Measurements from ENCODE around the gene STX17. TPM values are rescaled to one million over a fixed set of nuclear protein-coding genes. Genes with fewer than 3 reads are reported as not detected.
"Not testable (repeated sequence)": the region's sequence is repeated elsewhere in the genome, so short reads cannot be mapped to it uniquely, and the experiment has no call there.

STX17 gene
- polyA plus RNA-seq, 2 of the 4 experiments (the other 2 are of a cell fraction): 14.3 to 24.6 TPM

GRCh38 chr9:99978221-99978620 lies 71.8 kb downstream of the STX17 start:
- no peak for ATAC-seq
- no peak for TF ChIP-seq HOXB13 (CRISPR knock-in tag; IDR thresholded peaks at IDR 0.05; ENCODE audit: low read depth)
- TF ChIP-seq SREBF2 (IDR thresholded peaks at IDR 0.05): no peak
- TF ChIP-seq, protein P1, sequence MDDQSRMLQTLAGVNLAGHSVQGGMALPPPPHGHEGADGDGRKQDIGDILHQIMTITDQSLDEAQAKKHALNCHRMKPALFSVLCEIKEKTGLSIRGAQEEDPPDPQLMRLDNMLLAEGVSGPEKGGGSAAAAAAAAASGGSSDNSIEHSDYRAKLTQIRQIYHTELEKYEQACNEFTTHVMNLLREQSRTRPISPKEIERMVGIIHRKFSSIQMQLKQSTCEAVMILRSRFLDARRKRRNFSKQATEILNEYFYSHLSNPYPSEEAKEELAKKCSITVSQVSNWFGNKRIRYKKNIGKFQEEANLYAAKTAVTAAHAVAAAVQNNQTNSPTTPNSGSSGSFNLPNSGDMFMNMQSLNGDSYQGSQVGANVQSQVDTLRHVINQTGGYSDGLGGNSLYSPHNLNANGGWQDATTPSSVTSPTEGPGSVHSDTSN (IDR thresholded peaks at IDR 0.05): no peak
- TF ChIP-seq EHF (CRISPR knock-in tag; IDR thresholded peaks at IDR 0.05): no peak
- TF ChIP-seq ZFP36 (IDR thresholded peaks at IDR 0.05; ENCODE audit: borderline replicate concordance, partially characterized antibody): no peak
- TF ChIP-seq, protein P2, sequence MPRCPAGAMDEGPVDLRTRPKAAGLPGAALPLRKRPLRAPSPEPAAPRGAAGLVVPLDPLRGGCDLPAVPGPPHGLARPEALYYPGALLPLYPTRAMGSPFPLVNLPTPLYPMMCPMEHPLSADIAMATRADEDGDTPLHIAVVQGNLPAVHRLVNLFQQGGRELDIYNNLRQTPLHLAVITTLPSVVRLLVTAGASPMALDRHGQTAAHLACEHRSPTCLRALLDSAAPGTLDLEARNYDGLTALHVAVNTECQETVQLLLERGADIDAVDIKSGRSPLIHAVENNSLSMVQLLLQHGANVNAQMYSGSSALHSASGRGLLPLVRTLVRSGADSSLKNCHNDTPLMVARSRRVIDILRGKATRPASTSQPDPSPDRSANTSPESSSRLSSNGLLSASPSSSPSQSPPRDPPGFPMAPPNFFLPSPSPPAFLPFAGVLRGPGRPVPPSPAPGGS (IDR thresholded peaks at IDR 0.05): no peak
- TF ChIP-seq TP53 (CRISPR knock-in tag; IDR thresholded peaks at IDR 0.05): no peak
- TF ChIP-seq FOSB (CRISPR knock-in tag; IDR thresholded peaks at IDR 0.05): no peak
- TF ChIP-seq BHLHE40 (IDR thresholded peaks at IDR 0.05; ENCODE audit: low read depth, low read length): no peak
- no peak for TF ChIP-seq NPAS2 (CRISPR knock-in tag; IDR thresholded peaks at IDR 0.05; ENCODE audit: borderline replicate concordance)
- no peak for TF ChIP-seq NR3C1 (IDR thresholded peaks at IDR 0.05)
- TF ChIP-seq CBX2 (IDR thresholded peaks at IDR 0.05; ENCODE audit: borderline replicate concordance, low read depth): no peak
- TF ChIP-seq NFE2L2 (conservative IDR thresholded peaks at IDR 0.05; ENCODE audit: low read length): no peak
- TF ChIP-seq POLR2AphosphoS2 (conservative IDR thresholded peaks at IDR 0.05; ENCODE audit: low read length): no peak
- no peak for TF ChIP-seq FOXS1 (CRISPR knock-in tag; IDR thresholded peaks at IDR 0.05)
- TF ChIP-seq RCOR1 (IDR thresholded peaks at IDR 0.05; ENCODE audit: low read depth, low read length): no peak
- no peak for TF ChIP-seq TFCP2L1 (CRISPR knock-in tag; IDR thresholded peaks at IDR 0.05)
- WGBS (ENCODE audit: missing lambda C conversion rate): 96% methylated on average over 1 of the region's 1 CpG
- FAIRE-seq: no peak
- Histone ChIP-seq H3K4me2 (no peak overlapping the region), H3K9me3 (no peaks in the 10 kb centered on the region), H3K4me1 (no peaks in the 10 kb centered on the region), H3K27ac (no peak overlapping the region), H3K4me3 (no peak overlapping the region)
- DNase-seq (ENCODE audit: low read depth in 1 of 2, low spot score in 1 of 2): no peak
- CTCF ChIA-PET: interaction anchor here (1.1 to 1.2 kb wide), 2 partner anchors 14 to 31 kb away, joined by 3 to 4 read pairs; no protein-coding TSS in a partner anchor
- POLR2A ChIA-PET: no interaction called here

DNA sequence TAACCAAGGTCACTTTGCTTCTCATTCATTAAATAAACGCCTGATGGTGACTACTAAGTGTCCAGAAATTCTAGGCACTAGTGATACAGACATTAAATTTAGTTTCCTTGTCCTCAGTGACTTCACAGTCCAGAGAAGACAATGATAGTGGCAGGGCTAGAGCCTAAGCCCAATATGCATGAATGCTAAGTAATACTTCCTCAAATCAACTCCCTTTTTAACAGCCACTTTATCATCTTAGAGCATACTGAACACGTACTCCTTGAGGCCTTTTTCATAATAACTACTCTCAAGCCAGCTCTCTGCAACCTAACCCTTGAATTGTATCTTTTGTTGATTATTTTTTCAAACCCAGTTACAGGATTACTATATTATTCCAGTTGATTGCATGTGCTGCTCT lies 74.1 kb downstream of the STX17 start:
- no peak for ATAC-seq
- DNase-seq (ENCODE audit: low read depth in 1 of 2, low spot score in 1 of 2): no peak
- CTCF ChIA-PET: interaction anchor here (1.3 kb wide), 2 partner anchors 9 to 758 kb away, joined by 3 to 6 read pairs; partner anchors contain the start of genes ALG2 and SEC61B
- Histone ChIP-seq H3K4me3 (no peak overlapping the region), H3K9me3 (no peaks in the 10 kb centered on the region), H3K4me1 (no peaks in the 10 kb centered on the region), H3K27ac (no peak overlapping the region), H3K4me2 (no peak overlapping the region)
- 73% methylated on average over 2 of the region's 2 CpGs for WGBS (ENCODE audit: missing lambda C conversion rate)
- TF ChIP-seq KDM5A (IDR thresholded peaks at IDR 0.05) (no peak), ESRRA (IDR thresholded peaks at IDR 0.05; ENCODE audit: borderline replicate concordance, low read length) (no peak), RAD21 (conservative IDR thresholded peaks at IDR 0.05 in 1 of 2, IDR thresholded peaks at IDR 0.05 in 1 of 2) (no peak), RCOR1 (IDR thresholded peaks at IDR 0.05; ENCODE audit: low read depth, low read length) (no peak)
- TF ChIP-seq, protein P3, sequence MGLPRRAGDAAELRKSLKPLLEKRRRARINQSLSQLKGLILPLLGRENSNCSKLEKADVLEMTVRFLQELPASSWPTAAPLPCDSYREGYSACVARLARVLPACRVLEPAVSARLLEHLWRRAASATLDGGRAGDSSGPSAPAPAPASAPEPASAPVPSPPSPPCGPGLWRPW (IDR thresholded peaks at IDR 0.05): no peak
- TF ChIP-seq, protein P4, sequence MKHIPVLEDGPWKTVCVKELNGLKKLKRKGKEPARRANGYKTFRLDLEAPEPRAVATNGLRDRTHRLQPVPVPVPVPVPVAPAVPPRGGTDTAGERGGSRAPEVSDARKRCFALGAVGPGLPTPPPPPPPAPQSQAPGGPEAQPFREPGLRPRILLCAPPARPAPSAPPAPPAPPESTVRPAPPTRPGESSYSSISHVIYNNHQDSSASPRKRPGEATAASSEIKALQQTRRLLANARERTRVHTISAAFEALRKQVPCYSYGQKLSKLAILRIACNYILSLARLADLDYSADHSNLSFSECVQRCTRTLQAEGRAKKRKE (CRISPR knock-in tag; IDR thresholded peaks at IDR 0.05; ENCODE audit: low read depth): no peak
- no peak for FAIRE-seq
- POLR2A ChIA-PET: no interaction called here

GRCh38 chr9:99986642-99987041 lies 80.2 kb downstream of the STX17 start:
- Histone ChIP-seq H3K4me3 (no peak overlapping the region), H3K4me1 (no peaks in the 10 kb centered on the region), H3K4me2 (no peak overlapping the region), H3K27ac (no peak overlapping the region), H3K9me3 (peaks cover 5% of the 10 kb centered on the region; the same call in 2 of the 3 replicates)
- no peak for ATAC-seq
- ChIA-PET POLR2A (no interaction called here), CTCF (no interaction called here)
- no peak for FAIRE-seq
- TF ChIP-seq HDAC2 (IDR thresholded peaks at IDR 0.05) (no peak), CEBPB (IDR thresholded peaks at IDR 0.05) (no peak), MYC (IDR thresholded peaks at IDR 0.05; ENCODE audit: borderline replicate concordance, low read length) (no peak), POLR2A (IDR thresholded peaks at IDR 0.05; ENCODE audit: low read length) (no peak), CHD4 (IDR thresholded peaks at IDR 0.05; ENCODE audit: borderline replicate concordance) (no peak), MAFK (IDR thresholded peaks at IDR 0.05; ENCODE audit: partially characterized antibody) (no peak)
- no peak for DNase-seq (ENCODE audit: low read depth in 1 of 2, low spot score in 1 of 2)

GRCh38 chr9:99990508-99990907 lies 84.1 kb downstream of the STX17 start:
- POLR2A ChIA-PET; H3K4me2 ChIP-seq; ATAC-seq; H3K4me1 ChIP-seq; DNase-seq (ENCODE audit: low read depth in 1 of 2, low spot score in 1 of 2); H3K4me3 ChIP-seq; H3K9me3 ChIP-seq; H3K27ac ChIP-seq; FAIRE-seq: not testable (repeated sequence)
- 88% methylated on average over 2 of the region's 2 CpGs for WGBS (ENCODE audit: missing lambda C conversion rate)
- CTCF ChIA-PET: interaction anchor here (1.4 kb wide), 1 partner anchor 17 kb away, joined by 4 read pairs; no protein-coding TSS in a partner anchor
